ENCODE results near the gene TEX35.

- TF ChIP-seq REST (IDR thresholded peaks at IDR 0.05; ENCODE audit: insufficient read depth in 1 of 2, low read depth in 2 of 2, low read length in 2 of 2) (no peak), POLR2AphosphoS5 (IDR thresholded peaks at IDR 0.05; ENCODE audit: low read depth, low read length) (no peak)
Observed at GRCh38 chr1:178520803-178521202, 7.9 kb downstream of the TEX35 start.
